Common myeloid progenitor, CD34-positive (primary cell): ENCODE data around the gene SH3BP4.
A peak's percentile ranks its signal among the peaks of the same experiment; 100 is the strongest.

Experiments used
- CTCF ChIA-PET: fragments of 350-600 bp; sonication (Branson Sonifier 250); formaldehyde crosslinking; loops from one replicate; lab custom pipeline; 2021; ENCODE audit warnings: antibody characterized with exemption; lab: Charles Lee
- POLR2A ChIA-PET: fragments of 350-600 bp; sonication (Branson Sonifier 250); formaldehyde crosslinking; loops from one replicate; lab custom pipeline; 2021; ENCODE audit warnings: antibody characterized with exemption; lab: Charles Lee
- DNase-seq, 3 donors: peaks; one replicate each; pipeline versions ENCODE4 v3.0.0 to v3.0.0-alpha.2; 2013
- H3K27ac ChIP-seq, 2 experiments: 1 replicate in 1 of 2; 2 replicates in 1 of 2; pipeline ENCODE4 v1.7.0; 2013; ENCODE audit warnings: inconsistent platforms in 2 of 2, low read length in 2 of 2, mild to moderate bottlenecking in 2 of 2, low read depth in 1 of 2, moderate library complexity in 1 of 2; ENCODE audit not compliant: severe bottlenecking in 2 of 2, insufficient read depth in 1 of 2, poor library complexity in 1 of 2
- H3K27me3 ChIP-seq, 5 experiments: replicated peaks in 2 of 5; 1 replicate in 3 of 5; 2 replicates in 2 of 5; pipeline versions ENCODE4 v1.6.1 to v1.7.0; 2013; ENCODE audit warnings: low read length in 4 of 5, mild to moderate bottlenecking in 2 of 5, moderate library complexity in 2 of 5, inconsistent platforms in 1 of 5; ENCODE audit not compliant: insufficient read depth in 5 of 5, control insufficient read depth in 4 of 5
- H3K36me3 ChIP-seq, 4 experiments: 1 replicate in 2 of 4; 2 replicates in 2 of 4; pipeline versions ENCODE4 v1.6.1 to v1.7.0; 2013; ENCODE audit warnings: low read length in 3 of 4, control low read depth in 1 of 4, mild to moderate bottlenecking in 1 of 4; ENCODE audit not compliant: control insufficient read depth in 4 of 4, insufficient read depth in 4 of 4
- H3K4me1 ChIP-seq, 4 experiments: 1 replicate in 3 of 4; 2 replicates in 1 of 4; pipeline versions ENCODE4 v1.6.1 to v1.7.1; 2013; ENCODE audit warnings: low read length in 3 of 4, mild to moderate bottlenecking in 3 of 4, control low read depth in 1 of 4, inconsistent platforms in 1 of 4, moderate library complexity in 1 of 4; ENCODE audit not compliant: control insufficient read depth in 4 of 4, insufficient read depth in 4 of 4; ENCODE audit errors: control extremely low read depth in 1 of 4
- H3K4me3 ChIP-seq, 7 experiments: 1 replicate in 4 of 7; 2 replicates in 3 of 7; pipeline versions ENCODE4 v1.5.1 to v1.7.0; 2013; ENCODE audit warnings: mild to moderate bottlenecking in 7 of 7, low read length in 6 of 7, moderate library complexity in 6 of 7, inconsistent platforms in 2 of 7, low read depth in 2 of 7, control low read depth in 1 of 7; ENCODE audit not compliant: insufficient read depth in 4 of 7, control insufficient read depth in 1 of 7; ENCODE audit errors: extremely low read depth in 1 of 7
- H3K9me3 ChIP-seq, 5 experiments: 1 replicate in 4 of 5; 2 replicates in 1 of 5; pipeline versions ENCODE4 v1.6.1 to v1.7.1; 2013; ENCODE audit warnings: low read length in 4 of 5, mild to moderate bottlenecking in 2 of 5, inconsistent platforms in 1 of 5, low read depth in 1 of 5, moderate library complexity in 1 of 5; ENCODE audit not compliant: control insufficient read depth in 4 of 5, insufficient read depth in 2 of 5; ENCODE audit errors: control extremely low read depth in 1 of 5
- WGBS: methylation state at CpG from one replicate; pipeline ENCODE4 v1.1.5; 2013; ENCODE audit not compliant: insufficient coverage; 5-methylcytosine and 5-hydroxymethylcytosine counted together

Gene SH3BP4

GRCh38 chr2:234971496-234971895, 19.7 kb downstream of the SH3BP4 start:
- peaks cover 4 to 19% (median 10%) of the 10 kb centered on the region in 4 experiments for H3K4me1 ChIP-seq
- POLR2A ChIA-PET: interaction anchor here (0.6 kb wide), 1 partner anchor 77 kb away, joined by 3 read pairs; no protein-coding TSS in a partner anchor
- H3K9me3 ChIP-seq: no peaks in the 10 kb centered on the region
- DNase-seq: peak in 2 of 3 donors; percentile 55 to 76
- H3K4me3 ChIP-seq: no peak overlapping the region
- H3K27me3 ChIP-seq: no peaks in the 10 kb centered on the region
- WGBS: 95% methylated on average over 4 of the region's 7 CpGs
- H3K27ac ChIP-seq: no peak overlapping the region
- CTCF ChIA-PET: interaction anchor here (0.7 kb wide), 1 partner anchor 12 kb away, joined by 3 read pairs; no protein-coding TSS in a partner anchor
- peaks cover 0 to 2% (median 0%) of the 10 kb centered on the region in 4 experiments for H3K36me3 ChIP-seq

GRCh38 chr2:234973008-234973407, 21.2 kb downstream of the SH3BP4 start:
- Histone ChIP-seq H3K4me3 (no peak overlapping the region), H3K4me1 (peaks cover 4 to 29% (median 16%) of the 10 kb centered on the region in 4 experiments), H3K27me3 (no peaks in the 10 kb centered on the region), H3K36me3 (peaks cover 0 to 2% (median under 1%) of the 10 kb centered on the region in 4 experiments), H3K9me3 (no peaks in the 10 kb centered on the region), H3K27ac (no peak overlapping the region)
- DNase-seq: no peak
- POLR2A ChIA-PET: no interaction called here
- 96% methylated on average over 7 of the region's 8 CpGs for WGBS
- CTCF ChIA-PET: interaction anchor here (1.3 kb wide), 1 partner anchor 36 kb away, joined by 3 read pairs; no protein-coding TSS in a partner anchor

GRCh38 chr2:234974501-234975385, 22.9 kb downstream of the SH3BP4 start:
- Histone ChIP-seq H3K9me3 (peaks cover 0 to 2% (median 0%) of the 10 kb centered on the region in 5 experiments), H3K27ac (no peak overlapping the region), H3K4me3 (no peak overlapping the region), H3K36me3 (peaks cover 0 to 2% (median 2%) of the 10 kb centered on the region in 4 experiments), H3K27me3 (no peaks in the 10 kb centered on the region), H3K4me1 (peaks cover 0 to 32% (median 19%) of the 10 kb centered on the region in 4 experiments)
- ChIA-PET POLR2A (interaction anchor here (0.6 kb wide), 1 partner anchor 1349 kb away, joined by 6 read pairs; no protein-coding TSS in a partner anchor), CTCF (interaction anchor here (0.6 to 1.9 kb wide), 3 partner anchors 13 to 377 kb away, joined by 3 to 4 read pairs (median 3); no protein-coding TSS in a partner anchor)
- DNase-seq: no peak
- 90% methylated on average over 25 of the region's 30 CpGs for WGBS

GRCh38 chr2:234975611-234976010, 23.8 kb downstream of the SH3BP4 start:
- no peak for DNase-seq
- no CpG with 5 or more reads among the region's 1 CpG for WGBS
- H3K36me3 ChIP-seq: peaks cover 0 to 2% (median 2%) of the 10 kb centered on the region in 4 experiments
- no peaks in the 10 kb centered on the region for H3K27me3 ChIP-seq
- H3K4me3 ChIP-seq: no peak overlapping the region
- POLR2A ChIA-PET: no interaction called here
- CTCF ChIA-PET: interaction anchor here (1.2 to 1.9 kb wide), 3 partner anchors 14 to 430 kb away, joined by 3 to 4 read pairs (median 3); no protein-coding TSS in a partner anchor
- no peak overlapping the region for H3K27ac ChIP-seq
- peaks cover 0 to 4% (median 0%) of the 10 kb centered on the region in 5 experiments for H3K9me3 ChIP-seq
- H3K4me1 ChIP-seq: peaks cover 4 to 41% (median 23%) of the 10 kb centered on the region in 4 experiments

- H3K4me3 ChIP-seq: no peak overlapping the region
- DNase-seq: no peak
- ChIA-PET POLR2A (no interaction called here), CTCF (interaction anchor here (1.1 to 1.9 kb wide), 3 partner anchors 13 to 431 kb away, joined by 3 to 4 read pairs (median 4); no protein-coding TSS in a partner anchor)
- peaks cover 0 to 2% (median 2%) of the 10 kb centered on the region in 4 experiments for H3K36me3 ChIP-seq
- 94% methylated on average over 12 of the region's 18 CpGs for WGBS
- no peaks in the 10 kb centered on the region for H3K27me3 ChIP-seq
- H3K27ac ChIP-seq: no peak overlapping the region
- peaks cover 0 to 4% (median 0%) of the 10 kb centered on the region in 5 experiments for H3K9me3 ChIP-seq
- peaks cover 4 to 49% (median 28%) of the 10 kb centered on the region in 4 experiments for H3K4me1 ChIP-seq
Observed at GRCh38 chr2:234976479-234977227, 24.8 kb downstream of the SH3BP4 start.

GRCh38 chr2:234977228-234977679, 25.4 kb downstream of the SH3BP4 start:
- DNase-seq: no peak
- CTCF ChIA-PET: interaction anchor here (1.1 kb wide), 1 partner anchor 13 kb away, joined by 4 read pairs; no protein-coding TSS in a partner anchor
- POLR2A ChIA-PET: no interaction called here
- Histone ChIP-seq H3K27me3 (no peaks in the 10 kb centered on the region), H3K9me3 (peaks cover 0 to 4% (median 0%) of the 10 kb centered on the region in 5 experiments), H3K4me1 (peaks cover 4 to 55% (median 29%) of the 10 kb centered on the region in 4 experiments), H3K4me3 (no peak overlapping the region), H3K36me3 (peaks cover 0 to 2% (median 2%) of the 10 kb centered on the region in 4 experiments), H3K27ac (no peak overlapping the region)
- WGBS: 87% methylated on average over 12 of the region's 12 CpGs
